ENCODE results near the gene ANKRD33. TPM values are rescaled to one million over a fixed set of nuclear protein-coding genes. Genes with fewer than 3 reads are reported as not detected.

The ANKRD33 gene
- total RNA-seq, 4 donors from 2014 or later = not detected

- no peak for TF ChIP-seq CTCF (IDR thresholded peaks at IDR 0.05; ENCODE audit: low read depth)
Observed at GRCh38 chr12:51934080-51934479, 46.2 kb downstream of the ANKRD33 start.

- TF ChIP-seq CTCF (IDR thresholded peaks at IDR 0.05; ENCODE audit: low read depth) = no peak
Observed at GRCh38 chr12:51937926-51938325, 50.0 kb downstream of the ANKRD33 start.

GRCh38 chr12:51938726-51939125 is 50.8 kb downstream of the ANKRD33 start:
- no peak for TF ChIP-seq CTCF (IDR thresholded peaks at IDR 0.05; ENCODE audit: low read depth)

- TF ChIP-seq CTCF (IDR thresholded peaks at IDR 0.05; ENCODE audit: low read depth) = no peak
Observed at GRCh38 chr12:51941011-51941581, 53.2 kb downstream of the ANKRD33 start.

Other genes with a start within 250 kb of the ANKRD33 start
- 1 to 10 TPM in 1 of 4 donors, under 1 TPM in 3; 0.16 to 1.1 (median 0.37) TPM for gene FIGNL2, start 39.4 kb upstream of the ANKRD33 start, total RNA-seq
- gene ACVRL1, start 19.4 kb downstream of the ANKRD33 start, total RNA-seq = 100 to 1,000 TPM in 2 of 4 donors, 10 to 100 TPM in 2; 81.4 to 271 (median 124) TPM
- 10 to 100 TPM; 14.8 to 16.3 (median 15.4) TPM for gene ACVR1B, start 63.6 kb downstream of the ANKRD33 start, total RNA-seq
- gene TAMALIN, start 118.8 kb downstream of the ANKRD33 start, total RNA-seq = 10 to 100 TPM in 3 of 4 donors, 1 to 10 TPM in 1; 9.0 to 64.6 (median 20.1) TPM
- gene NR4A1, start 163.3 kb downstream of the ANKRD33 start, total RNA-seq = 10 to 100 TPM; 20.1 to 84.6 (median 40.3) TPM
- 10 to 100 TPM; 16.3 to 29.9 (median 26.5) TPM for gene ATG101, start 181.9 kb downstream of the ANKRD33 start, total RNA-seq
- not detected for gene SMIM41, start 191.6 kb downstream of the ANKRD33 start, total RNA-seq

All from subcutaneous adipose tissue (tissue), 4 donors.